Stimulated activated memory B cell treated with anti-CD40 and anti-IgM and Interleukin-4, amounts not matched to agents 10 μg/mL and 1 μg/mL and 100 μg/mL, for 72 hours (primary cell): ENCODE results near the gene HOTAIR.

Experiments used
- ATAC-seq: fragments of 150-1000 bp; cut with Tn5 transposase; 2 replicates; pipeline ENCODE4 v1.10.0; 2021
- H3K27ac Mint-ChIP-seq: one replicate; pipeline ENCODE4 v1.8.0; 2022; ENCODE audit warnings: mild to moderate bottlenecking, mixed read lengths
- H3K27me3 Mint-ChIP-seq: one replicate; pipeline ENCODE4 v1.8.0; 2022; ENCODE audit warnings: mixed read lengths
- H3K36me3 Mint-ChIP-seq: one replicate; pipeline ENCODE4 v1.8.0; 2022; ENCODE audit warnings: mixed read lengths
- H3K4me1 Mint-ChIP-seq: one replicate; pipeline ENCODE4 v1.8.0; 2022; ENCODE audit warnings: mixed read lengths
- H3K4me3 Mint-ChIP-seq: one replicate; pipeline ENCODE4 v1.8.0; 2022; ENCODE audit warnings: mild to moderate bottlenecking, moderate library complexity, mixed read lengths
- H3K9me3 Mint-ChIP-seq: one replicate; pipeline ENCODE4 v1.8.0; 2022; ENCODE audit warnings: mixed read lengths

Gene HOTAIR

GRCh38 chr12:53931844-53932581, 42.7 kb downstream of the HOTAIR start:
- Mint-ChIP-seq H3K36me3 (no peaks in the 10 kb centered on the region), H3K4me1 (peaks cover 12% of the 10 kb centered on the region), H3K27me3 (peaks cover 89% of the 10 kb centered on the region), H3K4me3 (no peak overlapping the region), H3K27ac (no peak overlapping the region), H3K9me3 (no peaks in the 10 kb centered on the region)
- no peak for ATAC-seq

DNA sequence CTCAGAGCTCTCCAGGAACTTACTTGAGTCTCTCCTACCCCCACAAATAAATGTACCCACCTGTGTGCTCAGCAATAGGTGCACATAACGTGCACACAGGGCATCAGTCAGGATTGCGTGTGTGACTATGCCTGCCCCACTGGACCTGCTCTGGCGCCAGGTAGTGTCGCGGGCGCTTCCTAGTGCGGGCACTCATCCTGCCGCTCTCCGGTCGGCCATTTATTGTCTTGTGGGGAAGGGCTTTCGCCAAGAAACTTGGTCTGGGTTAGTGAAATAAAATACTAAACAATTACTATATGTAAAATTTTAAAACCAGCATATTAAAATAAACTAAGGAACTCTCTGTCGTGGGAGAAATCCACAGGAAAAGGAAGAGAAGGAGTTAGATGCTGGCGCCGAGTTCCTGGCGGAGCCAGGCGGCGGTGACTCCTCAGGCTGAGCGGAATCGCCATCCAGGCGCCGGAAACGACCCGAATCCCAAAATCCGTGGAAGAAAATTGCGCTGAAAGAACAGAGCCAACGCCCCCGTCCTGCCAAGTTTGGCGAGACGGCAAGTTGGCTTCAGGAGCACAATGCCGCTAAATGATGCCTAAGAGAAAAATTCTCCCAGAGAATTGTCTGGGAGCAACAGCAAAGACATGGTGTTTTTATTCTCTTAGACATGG, 44.0 kb downstream of the HOTAIR start:
- H3K9me3 Mint-ChIP-seq, result no peaks in the 10 kb centered on the region
- no peaks in the 10 kb centered on the region for H3K36me3 Mint-ChIP-seq
- H3K4me3 Mint-ChIP-seq, result no peak overlapping the region
- peaks cover 7% of the 10 kb centered on the region for H3K4me1 Mint-ChIP-seq
- H3K27me3 Mint-ChIP-seq, result peaks cover 89% of the 10 kb centered on the region
- H3K27ac Mint-ChIP-seq, result no peak overlapping the region
- ATAC-seq, result no peak

GRCh38 chr12:53929527-53929926, 45.2 kb downstream of the HOTAIR start:
- H3K36me3 Mint-ChIP-seq, result no peaks in the 10 kb centered on the region
- no peak for ATAC-seq
- no peaks in the 10 kb centered on the region for H3K4me1 Mint-ChIP-seq
- no peak overlapping the region for H3K4me3 Mint-ChIP-seq
- H3K27me3 Mint-ChIP-seq, result peaks cover 83% of the 10 kb centered on the region
- H3K9me3 Mint-ChIP-seq, result no peaks in the 10 kb centered on the region
- H3K27ac Mint-ChIP-seq, result no peak overlapping the region

GRCh38 chr12:53928054-53928835, 46.5 kb downstream of the HOTAIR start:
- no peaks in the 10 kb centered on the region for H3K36me3 Mint-ChIP-seq
- H3K4me1 Mint-ChIP-seq, result no peaks in the 10 kb centered on the region
- H3K4me3 Mint-ChIP-seq, result no peak overlapping the region

GRCh38 chr12:53927220-53928029, 47.3 kb downstream of the HOTAIR start:
- Mint-ChIP-seq H3K4me1 (no peaks in the 10 kb centered on the region), H3K36me3 (no peaks in the 10 kb centered on the region), H3K4me3 (no peak overlapping the region), H3K27me3 (peaks cover 80% of the 10 kb centered on the region), H3K27ac (no peak overlapping the region), H3K9me3 (no peaks in the 10 kb centered on the region)
- ATAC-seq, result no peak

More at GRCh38 chr12:53928054-53928835, 46.5 kb downstream of the HOTAIR start:
- Mint-ChIP-seq H3K27me3 (peaks cover 83% of the 10 kb centered on the region), H3K27ac (no peak overlapping the region), H3K9me3 (no peaks in the 10 kb centered on the region)
- ATAC-seq, result no peak

DNA sequence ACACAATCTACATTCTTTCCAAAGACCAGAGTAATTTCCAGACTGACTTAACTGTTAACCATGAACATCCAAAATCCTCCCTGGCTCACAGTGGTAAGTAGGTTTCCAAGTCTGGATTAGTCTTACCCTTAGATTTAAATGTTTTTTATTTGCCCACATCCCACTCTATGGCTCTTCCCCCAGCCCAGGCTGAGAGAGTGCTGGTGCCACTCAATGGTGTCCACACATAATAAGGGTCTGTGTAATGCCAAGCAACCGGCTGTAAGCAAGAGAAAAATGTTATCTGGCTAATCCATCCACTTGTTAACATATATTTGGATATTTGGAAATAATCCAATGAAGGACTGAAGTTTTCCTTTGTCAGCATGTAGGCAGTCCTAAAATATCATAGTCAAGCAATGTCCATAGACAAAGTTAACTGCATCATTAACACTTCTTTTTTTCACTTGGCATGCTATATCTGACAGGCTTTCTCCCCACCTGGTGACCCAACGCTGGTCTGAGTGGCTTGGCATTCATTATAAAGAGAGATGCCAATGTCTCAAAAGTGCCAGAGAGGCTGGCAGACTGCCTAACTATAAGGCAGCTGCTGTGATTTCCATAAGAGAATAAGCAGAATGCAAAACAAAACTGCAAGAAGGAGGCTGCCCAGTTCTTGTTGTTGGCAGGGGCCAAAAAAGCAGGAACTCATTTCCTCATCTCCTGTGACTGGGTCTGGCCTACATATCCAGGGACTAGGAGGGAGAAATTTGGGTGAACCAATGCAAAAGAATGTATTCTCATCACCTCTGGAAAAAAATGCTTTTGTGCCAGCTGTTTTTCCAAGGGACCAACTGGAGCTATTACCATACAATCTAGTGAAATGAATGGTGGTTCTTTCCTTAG, 50.0 kb downstream of the HOTAIR start:
- Mint-ChIP-seq H3K27ac (no peak overlapping the region), H3K9me3 (no peaks in the 10 kb centered on the region), H3K4me1 (no peaks in the 10 kb centered on the region), H3K4me3 (no peak overlapping the region), H3K36me3 (no peaks in the 10 kb centered on the region), H3K27me3 (peaks cover 74% of the 10 kb centered on the region)
- ATAC-seq, result no peak

- Mint-ChIP-seq H3K27me3 (peaks cover 76% of the 10 kb centered on the region), H3K27ac (no peak overlapping the region), H3K9me3 (no peaks in the 10 kb centered on the region), H3K4me1 (no peaks in the 10 kb centered on the region), H3K4me3 (no peak overlapping the region), H3K36me3 (no peaks in the 10 kb centered on the region)
- no peak for ATAC-seq
Observed at GRCh38 chr12:53916788-53917655, 57.7 kb downstream of the HOTAIR start.
